ENCODE measurements around the gene TSFM.

TSFM gene

GRCh38 chr12:57826400-57826799 lies 43.8 kb downstream of the TSFM start:
- H3K79me2 ChIP-seq (ENCODE audit: low read length): peaks cover 26% of the 10 kb centered on the region
- H3K4me1 ChIP-seq (ENCODE audit: low read length): no peaks in the 10 kb centered on the region
- H3K27me3 ChIP-seq (ENCODE audit: low read depth, low read length): no peaks in the 10 kb centered on the region
- no peaks in the 10 kb centered on the region for H3K9me3 ChIP-seq (ENCODE audit: insufficient read depth, low read length)
- H3K4me2 ChIP-seq (ENCODE audit: low read length): no peak overlapping the region
- H2AFZ ChIP-seq (ENCODE audit: low read depth, low read length): no peak overlapping the region
- peaks cover 25% of the 10 kb centered on the region for H4K20me1 ChIP-seq (ENCODE audit: insufficient read depth, low read length)
- H3K36me3 ChIP-seq (replicated peaks; ENCODE audit: low read depth, low read length): peaks cover 52% of the 10 kb centered on the region
- no peak overlapping the region for H3K27ac ChIP-seq (ENCODE audit: low read length)
- H3K9ac ChIP-seq (ENCODE audit: low read length): no peak overlapping the region
- TF ChIP-seq CTCF (IDR thresholded peaks at IDR 0.05; ENCODE audit: low read depth, low read length) (no peak), EZH2phosphoT487 (IDR thresholded peaks at IDR 0.05; ENCODE audit: low read depth) (no peak)
- H3K4me3 ChIP-seq (ENCODE audit: low read length): no peak overlapping the region

- H3K36me3 ChIP-seq (replicated peaks; ENCODE audit: low read depth, low read length): peaks cover 52% of the 10 kb centered on the region
- H4K20me1 ChIP-seq (ENCODE audit: insufficient read depth, low read length): peaks cover 31% of the 10 kb centered on the region
- H2AFZ ChIP-seq (ENCODE audit: low read depth, low read length): no peak overlapping the region
- H3K9me3 ChIP-seq (ENCODE audit: insufficient read depth, low read length): no peaks in the 10 kb centered on the region
- no peaks in the 10 kb centered on the region for H3K4me1 ChIP-seq (ENCODE audit: low read length)
- no peak overlapping the region for H3K4me3 ChIP-seq (ENCODE audit: low read length)
- H3K9ac ChIP-seq (ENCODE audit: low read length): no peak overlapping the region
- H3K4me2 ChIP-seq (ENCODE audit: low read length): no peak overlapping the region
- H3K27me3 ChIP-seq (ENCODE audit: low read depth, low read length): no peaks in the 10 kb centered on the region
- no peak overlapping the region for H3K27ac ChIP-seq (ENCODE audit: low read length)
- no peak for TF ChIP-seq EZH2phosphoT487 (IDR thresholded peaks at IDR 0.05; ENCODE audit: low read depth)
- TF ChIP-seq CTCF (IDR thresholded peaks at IDR 0.05; ENCODE audit: low read depth, low read length): no peak
- peaks cover 32% of the 10 kb centered on the region for H3K79me2 ChIP-seq (ENCODE audit: low read length)
Observed at GRCh38 chr12:57826966-57827365, 44.4 kb downstream of the TSFM start.

- Histone ChIP-seq H3K4me3 (ENCODE audit: low read length) (no peak overlapping the region), H4K20me1 (ENCODE audit: insufficient read depth, low read length) (peaks cover 53% of the 10 kb centered on the region), H2AFZ (ENCODE audit: low read depth, low read length) (no peak overlapping the region), H3K9ac (ENCODE audit: low read length) (no peak overlapping the region), H3K27me3 (ENCODE audit: low read depth, low read length) (no peaks in the 10 kb centered on the region), H3K9me3 (ENCODE audit: insufficient read depth, low read length) (no peaks in the 10 kb centered on the region), H3K4me1 (ENCODE audit: low read length) (peaks cover 15% of the 10 kb centered on the region), H3K79me2 (ENCODE audit: low read length) (peaks cover 50% of the 10 kb centered on the region), H3K36me3 (replicated peaks; ENCODE audit: low read depth, low read length) (peaks cover 40% of the 10 kb centered on the region), H3K27ac (ENCODE audit: low read length) (no peak overlapping the region), H3K4me2 (ENCODE audit: low read length) (no peak overlapping the region)
- TF ChIP-seq EZH2phosphoT487 (IDR thresholded peaks at IDR 0.05; ENCODE audit: low read depth) (no peak), CTCF (IDR thresholded peaks at IDR 0.05; ENCODE audit: low read depth, low read length) (no peak)
Observed at GRCh38 chr12:57829025-57829777, 46.6 kb downstream of the TSFM start.

GRCh38 chr12:57830393-57830792 lies 47.8 kb downstream of the TSFM start:
- no peak overlapping the region for H3K9ac ChIP-seq (ENCODE audit: low read length)
- H3K9me3 ChIP-seq (ENCODE audit: insufficient read depth, low read length): no peaks in the 10 kb centered on the region
- H3K36me3 ChIP-seq (replicated peaks; ENCODE audit: low read depth, low read length): peaks cover 34% of the 10 kb centered on the region
- peaks cover 58% of the 10 kb centered on the region for H3K79me2 ChIP-seq (ENCODE audit: low read length)
- peaks cover 64% of the 10 kb centered on the region for H4K20me1 ChIP-seq (ENCODE audit: insufficient read depth, low read length)
- peaks cover 20% of the 10 kb centered on the region for H3K4me1 ChIP-seq (ENCODE audit: low read length)
- H2AFZ ChIP-seq (ENCODE audit: low read depth, low read length): no peak overlapping the region
- H3K27ac ChIP-seq (ENCODE audit: low read length): no peak overlapping the region
- no peak overlapping the region for H3K4me2 ChIP-seq (ENCODE audit: low read length)
- TF ChIP-seq CTCF (IDR thresholded peaks at IDR 0.05; ENCODE audit: low read depth, low read length) (no peak), EZH2phosphoT487 (IDR thresholded peaks at IDR 0.05; ENCODE audit: low read depth) (no peak)
- no peak overlapping the region for H3K4me3 ChIP-seq (ENCODE audit: low read length)
- no peaks in the 10 kb centered on the region for H3K27me3 ChIP-seq (ENCODE audit: low read depth, low read length)

Measured in OCI-LY3 (cell line).